Measurements from ENCODE around the gene PARD6G.

GRCh38 chr18:80196528-80197320 is 50.6 kb downstream of the PARD6G start:
- TF ChIP-seq CTCF (IDR thresholded peaks at IDR 0.05; ENCODE audit: low read length), result no peak
- TF ChIP-seq EZH2 (IDR thresholded peaks at IDR 0.05; ENCODE audit: borderline replicate concordance, low read length), result no peak

All from OCI-LY1 (cell line).